Esophagus muscularis mucosa (tissue), 4 donors: ENCODE data around the gene CCL11. TPM values are rescaled to one million over a fixed set of nuclear protein-coding genes. Genes with fewer than 3 reads are reported as not detected.

ENCODE experiments used
- DNase-seq: peaks from one replicate; pipeline ENCODE4 v3.0.0-alpha.2; 2017; ENCODE audit errors: extremely low spot score
- H3K27ac ChIP-seq, 4 donors: fragments of 200-600 bp; sonication (generic); replicated peaks in 1 of 4; 1 replicate in 3 of 4; 2 replicates in 1 of 4; pipeline ENCODE4 v1.5.1; 2016 to 2019; ENCODE audit warnings: mild to moderate bottlenecking in 1 of 4
- H3K27me3 ChIP-seq, 4 donors: fragments of 200-600 bp; sonication (generic); one replicate each; pipeline versions ENCODE4 v1.5.1 to v1.6.0; 2016 to 2019
- H3K36me3 ChIP-seq, 4 donors: fragments of 200-600 bp; sonication (generic); one replicate each; pipeline ENCODE4 v1.5.1; 2016 to 2019
- H3K4me1 ChIP-seq, 4 donors: fragments of 200-600 bp; sonication (generic); one replicate each; pipeline ENCODE4 v1.5.1; 2016 to 2019
- H3K4me3 ChIP-seq, 4 donors: fragments of 200-600 bp; sonication (generic); 1 replicate in 2 of 4; 2 replicates in 2 of 4; pipeline ENCODE4 v1.5.1; 2016 to 2019; ENCODE audit warnings: mild to moderate bottlenecking in 4 of 4, moderate library complexity in 1 of 4
- H3K9me3 ChIP-seq, 4 donors: fragments of 200-600 bp; sonication (generic); 1 replicate in 3 of 4; 2 replicates in 1 of 4; pipeline ENCODE4 v1.5.1; 2016 to 2019
- EP300 ChIP-seq: sonication (generic); formaldehyde crosslinking; IDR thresholded peaks from one replicate; pipeline ENCODE4 v1.6.1; 2017; ENCODE audit warnings: antibody characterized with exemption
- POLR2A ChIP-seq: fragments of 450-650 bp; IDR thresholded peaks from one replicate; pipeline ENCODE4 v1.6.1; 2017; ENCODE audit warnings: antibody characterized with exemption, moderate library complexity, mild to moderate bottlenecking, low read depth
- POLR2AphosphoS5 ChIP-seq, 2 donors: sonication (generic); formaldehyde crosslinking; IDR thresholded peaks; one replicate each; pipeline ENCODE4 v1.6.1; 2017; ENCODE audit warnings: antibody characterized with exemption in 2 of 2
- WGBS: methylation state at CpG from one replicate; pipeline ENCODE4 v1.1.5; 2018; 5-methylcytosine and 5-hydroxymethylcytosine counted together
- intact Hi-C: fragments of 100-400 bp; cut with DNase I; formaldehyde crosslinking; loops from one replicate; pipeline ENCODE4 v1.15.1; 2023
- total RNA-seq, 4 donors: library from RNA; depleted of rRNA; stranded (reverse); fragments of >200 nt; gene quantifications; one replicate each; pipeline versions ENCODE4 v1.1.0 to v1.2.1, GENCODE V29; 2016
- TF ChIP-seq, protein P1 (sequence below), 3 experiments: fragments of 200-600 bp in 2 of 3; fragments of 450-650 bp in 1 of 3; sonication (generic) in 2 of 3; IDR thresholded peaks; one replicate each; pipeline ENCODE4 v1.5.1; 2017 to 2019; ENCODE audit warnings: antibody characterized with exemption in 3 of 3, mild to moderate bottlenecking in 2 of 3, moderate library complexity in 1 of 3

The CCL11 gene
- total RNA-seq, 4 donors from 2014 or later = 2.0 to 8.8 (median 6.6) TPM

DNA sequence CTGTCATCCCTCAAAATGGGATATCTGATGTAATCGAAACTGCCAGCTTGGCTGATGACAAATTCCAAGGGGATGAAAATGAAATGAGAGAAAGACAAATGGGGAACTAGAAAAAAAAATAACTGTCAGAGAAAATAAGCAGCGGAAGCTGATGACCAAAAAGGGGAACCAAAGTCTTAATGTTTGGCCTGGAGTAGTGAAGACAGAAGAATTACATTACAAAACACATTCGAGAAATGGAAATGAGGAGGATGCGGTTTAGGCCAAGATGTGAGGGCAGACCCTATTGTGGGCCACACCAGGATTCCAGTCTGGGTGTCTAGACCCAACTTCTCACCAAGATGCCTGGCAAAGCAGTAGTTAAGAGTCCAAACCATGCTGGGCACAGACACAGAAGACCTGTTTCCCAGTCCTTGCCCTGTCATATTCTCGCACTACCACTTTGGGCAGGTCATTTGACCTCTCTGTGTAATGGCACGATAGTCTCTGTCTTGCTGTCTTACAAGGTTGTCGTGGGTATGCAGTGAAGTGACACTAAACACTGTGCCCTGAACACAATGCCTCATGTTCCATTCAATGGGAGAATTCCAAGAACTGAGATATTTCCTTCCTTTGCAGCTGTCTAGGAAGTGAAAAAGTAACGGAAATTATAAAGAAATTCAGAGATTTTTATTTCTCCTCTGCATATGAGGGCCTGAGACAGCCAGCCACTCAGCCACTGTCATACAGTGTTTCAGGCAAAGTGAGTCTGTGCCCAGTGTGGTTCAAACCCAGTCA is 42.8 kb upstream of the CCL11 start:
- H3K27me3 ChIP-seq = no peaks in the 10 kb centered on the region
- intact Hi-C loops = no loop called here
- WGBS = 67% methylated on average over 8 of the region's 8 CpGs
- peak overlapping the region in 3 of 4 donors; percentile 27 to 53 (median 50) for H3K27ac ChIP-seq
- H3K4me1 ChIP-seq = peaks cover 47 to 72% (median 58%) of the 10 kb centered on the region in 4 donors
- H3K36me3 ChIP-seq = no peaks in the 10 kb centered on the region
- H3K9me3 ChIP-seq = no peaks in the 10 kb centered on the region
- H3K4me3 ChIP-seq = no peak overlapping the region
- DNase-seq = no peak
- TF ChIP-seq POLR2AphosphoS5 (IDR thresholded peaks at IDR 0.05) (no peak), POLR2A (no peak), EP300 (no peak)
- TF ChIP-seq, protein P1, sequence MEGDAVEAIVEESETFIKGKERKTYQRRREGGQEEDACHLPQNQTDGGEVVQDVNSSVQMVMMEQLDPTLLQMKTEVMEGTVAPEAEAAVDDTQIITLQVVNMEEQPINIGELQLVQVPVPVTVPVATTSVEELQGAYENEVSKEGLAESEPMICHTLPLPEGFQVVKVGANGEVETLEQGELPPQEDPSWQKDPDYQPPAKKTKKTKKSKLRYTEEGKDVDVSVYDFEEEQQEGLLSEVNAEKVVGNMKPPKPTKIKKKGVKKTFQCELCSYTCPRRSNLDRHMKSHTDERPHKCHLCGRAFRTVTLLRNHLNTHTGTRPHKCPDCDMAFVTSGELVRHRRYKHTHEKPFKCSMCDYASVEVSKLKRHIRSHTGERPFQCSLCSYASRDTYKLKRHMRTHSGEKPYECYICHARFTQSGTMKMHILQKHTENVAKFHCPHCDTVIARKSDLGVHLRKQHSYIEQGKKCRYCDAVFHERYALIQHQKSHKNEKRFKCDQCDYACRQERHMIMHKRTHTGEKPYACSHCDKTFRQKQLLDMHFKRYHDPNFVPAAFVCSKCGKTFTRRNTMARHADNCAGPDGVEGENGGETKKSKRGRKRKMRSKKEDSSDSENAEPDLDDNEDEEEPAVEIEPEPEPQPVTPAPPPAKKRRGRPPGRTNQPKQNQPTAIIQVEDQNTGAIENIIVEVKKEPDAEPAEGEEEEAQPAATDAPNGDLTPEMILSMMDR (IDR thresholded peaks at IDR 0.05) = no peak

DNA sequence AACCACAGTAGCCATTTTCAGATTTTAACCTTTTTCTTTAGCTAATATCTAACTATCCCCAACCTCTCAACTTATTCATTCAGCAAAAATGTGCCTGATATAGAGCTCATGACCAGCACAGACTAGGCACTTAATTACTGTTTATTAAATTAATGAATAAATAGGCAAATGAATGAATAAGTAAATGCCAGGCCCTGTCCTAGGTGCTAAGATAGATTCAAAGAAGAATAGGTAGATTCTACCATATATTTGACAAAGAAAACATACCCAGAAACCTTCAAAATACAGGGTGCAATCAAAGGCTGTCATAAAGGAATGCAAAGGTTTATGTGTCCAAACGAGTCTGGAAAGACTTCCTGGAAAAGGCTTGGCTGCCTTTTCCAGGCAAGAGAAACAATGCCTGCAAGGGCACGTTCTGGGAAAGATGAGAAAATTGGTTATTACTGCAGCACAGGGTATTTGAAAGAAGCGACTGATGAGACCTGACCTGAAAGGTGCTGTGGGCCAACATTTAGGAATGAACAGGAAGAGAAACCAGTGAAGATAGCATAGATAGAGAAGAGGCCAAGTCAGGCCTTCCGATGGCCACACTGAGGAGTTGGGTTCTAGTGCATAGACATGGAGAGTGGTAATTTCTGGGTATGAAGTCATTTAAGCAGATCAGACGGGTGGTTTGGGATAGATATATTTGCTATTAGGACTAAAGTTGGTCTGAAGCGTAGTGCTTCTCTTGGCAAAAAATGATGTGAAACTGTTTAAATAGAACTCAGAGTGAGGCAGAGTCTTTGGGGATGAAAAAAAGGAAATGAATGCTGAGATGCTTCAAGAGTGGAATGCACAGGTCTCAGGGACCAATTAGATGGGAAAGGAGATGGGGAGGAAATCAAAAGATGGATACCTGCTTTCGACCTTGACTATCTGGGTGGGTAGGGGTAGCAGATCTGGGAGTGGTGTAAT is 41.9 kb upstream of the CCL11 start:
- no peaks in the 10 kb centered on the region for H3K36me3 ChIP-seq
- TF ChIP-seq EP300 = peak; percentile 27
- TF ChIP-seq, protein P1 (IDR thresholded peaks at IDR 0.05) = no peak
- WGBS = 73% methylated on average over 7 of the region's 7 CpGs
- no peak overlapping the region for H3K4me3 ChIP-seq
- H3K4me1 ChIP-seq = peaks cover 47 to 74% (median 58%) of the 10 kb centered on the region in 4 donors
- H3K27ac ChIP-seq = peak overlapping the region in 2 of 4 donors; percentile 27 to 47
- no peak for DNase-seq
- H3K27me3 ChIP-seq = no peaks in the 10 kb centered on the region
- intact Hi-C loops = no loop called here
- no peaks in the 10 kb centered on the region for H3K9me3 ChIP-seq

DNA sequence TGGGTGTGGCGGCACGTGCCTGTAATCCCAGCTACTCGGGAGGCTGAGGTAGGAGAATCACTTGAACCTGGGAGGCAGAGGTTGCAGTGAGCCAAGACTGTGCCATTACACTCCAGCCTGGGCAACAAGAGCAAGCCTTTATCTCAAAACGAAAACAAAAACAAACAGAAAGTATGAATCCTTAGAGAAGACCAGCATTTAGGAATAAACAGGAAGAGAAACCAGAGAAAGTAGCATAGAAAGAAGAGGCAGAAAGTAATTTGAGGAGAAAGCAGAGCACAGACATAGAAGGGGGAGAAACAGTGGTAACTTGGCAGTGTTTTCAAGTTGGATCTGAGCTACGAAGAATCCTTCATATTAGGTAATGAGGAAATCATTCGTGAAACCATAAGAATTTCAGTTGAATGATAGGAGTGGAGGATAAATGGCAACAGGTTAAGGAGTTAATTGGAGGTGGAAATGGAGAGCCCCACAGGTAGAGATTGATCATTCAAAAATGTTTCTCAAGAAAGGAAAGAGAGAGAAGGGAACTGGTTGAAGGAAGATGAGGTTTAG is 40.1 kb upstream of the CCL11 start:
- 71% methylated on average over 6 of the region's 6 CpGs for WGBS
- peak overlapping the region in 1 of 4 donors; percentile 5 for H3K27ac ChIP-seq
- H3K4me1 ChIP-seq = peaks cover 57 to 79% (median 66%) of the 10 kb centered on the region in 4 donors

DNA sequence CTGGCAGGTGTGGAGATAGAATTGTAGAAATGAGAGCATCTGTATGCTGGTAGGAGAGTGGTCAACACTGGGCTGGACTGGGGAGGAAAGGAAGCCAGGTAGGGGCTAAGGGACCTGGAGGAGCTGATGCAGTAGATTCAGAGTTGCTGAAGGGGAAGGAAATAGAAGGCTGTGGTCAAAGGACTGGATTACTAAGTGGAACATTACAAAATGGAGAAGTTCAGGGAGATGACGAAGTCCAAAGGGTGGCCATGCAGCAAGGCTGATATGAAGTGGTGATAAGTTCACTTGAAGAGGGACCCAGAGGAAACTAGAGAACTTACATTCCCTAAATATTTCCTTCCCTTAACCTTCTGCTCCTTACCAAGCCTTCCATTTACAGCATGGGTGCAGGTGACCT is 39.1 kb upstream of the CCL11 start:
- WGBS = 87% methylated on average over 1 of the region's 1 CpG
- Histone ChIP-seq H3K27me3 (no peaks in the 10 kb centered on the region), H3K9me3 (no peaks in the 10 kb centered on the region), H3K4me3 (no peak overlapping the region), H3K27ac (peak overlapping the region in 1 of 4 donors; percentile 11), H3K4me1 (peaks cover 58 to 79% (median 66%) of the 10 kb centered on the region in 4 donors), H3K36me3 (no peaks in the 10 kb centered on the region)
- TF ChIP-seq EP300 = no peak
- no peak for TF ChIP-seq POLR2AphosphoS5 (IDR thresholded peaks at IDR 0.05)
- TF ChIP-seq, protein P1 (IDR thresholded peaks at IDR 0.05) = no peak
- TF ChIP-seq POLR2A = no peak
- intact Hi-C loops = no loop called here
- peak; percentile 75 for DNase-seq

More for the DNA sequence above, 40.1 kb upstream of the CCL11 start:
- Histone ChIP-seq H3K27me3 (no peaks in the 10 kb centered on the region), H3K36me3 (no peaks in the 10 kb centered on the region), H3K9me3 (no peaks in the 10 kb centered on the region), H3K4me3 (no peak overlapping the region)
- no peak for DNase-seq
- intact Hi-C loops = no loop called here
- TF ChIP-seq POLR2AphosphoS5 (IDR thresholded peaks at IDR 0.05) (no peak), EP300 (no peak), POLR2A (no peak)
- TF ChIP-seq, protein P1 (IDR thresholded peaks at IDR 0.05) = no peak
